Measurements from ENCODE around the gene PLD4.
"Not testable (repeated sequence)": the region's sequence is repeated elsewhere in the genome, so short reads cannot be mapped to it uniquely, and the experiment has no call there.

The PLD4 gene

DNA sequence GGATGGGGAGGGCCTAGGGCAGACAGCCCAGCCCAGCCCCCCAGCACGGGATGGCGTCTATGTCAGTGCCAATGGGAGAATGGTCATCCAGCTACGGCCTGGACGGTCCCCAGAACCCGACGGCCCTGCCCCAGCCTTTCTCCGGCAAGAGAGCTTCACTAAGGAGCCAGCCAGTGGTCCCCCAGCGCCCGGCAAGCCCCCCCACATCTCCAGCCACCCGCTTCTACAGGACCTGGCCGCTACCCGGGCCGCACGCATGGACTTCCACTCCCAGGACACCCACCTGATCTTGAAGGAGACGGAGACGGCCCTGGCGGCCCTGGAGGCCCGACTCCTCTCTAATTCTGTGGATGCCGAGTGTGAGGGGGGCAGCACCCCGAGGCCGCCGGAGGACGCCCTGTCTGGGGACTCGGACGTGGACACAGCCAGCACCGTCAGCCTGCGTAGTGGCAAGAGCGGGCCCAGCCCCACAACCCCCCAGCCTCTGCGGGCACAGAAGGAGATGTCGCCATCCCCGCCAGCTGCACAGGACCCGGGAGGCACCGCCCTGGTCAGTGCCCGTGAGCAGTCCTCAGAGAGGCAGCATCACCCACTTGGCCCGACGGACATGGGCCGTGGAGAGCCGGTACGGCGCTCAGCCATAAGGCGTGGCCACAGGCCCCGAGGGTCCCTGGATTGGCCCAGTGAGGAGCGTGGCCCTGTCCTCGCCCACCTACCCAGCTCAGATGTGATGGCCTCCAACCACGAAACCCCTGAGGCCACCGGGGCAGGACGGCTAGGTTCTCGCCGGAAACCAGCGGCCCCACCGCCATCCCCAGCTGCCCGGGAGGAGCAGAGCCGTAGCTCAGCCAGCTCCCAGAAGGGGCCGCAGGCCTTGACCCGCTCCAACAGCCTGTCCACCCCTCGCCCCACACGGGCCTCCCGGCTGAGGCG, 37.7 kb upstream of the PLD4 start:
- no peak for DNase-seq

- DNase-seq = no peak
Observed at GRCh38 chr14:104887623-104888488, 36.8 kb upstream of the PLD4 start.

- DNase-seq = no peak
Observed at GRCh38 chr14:104888489-104889374, 35.9 kb upstream of the PLD4 start.

DNA sequence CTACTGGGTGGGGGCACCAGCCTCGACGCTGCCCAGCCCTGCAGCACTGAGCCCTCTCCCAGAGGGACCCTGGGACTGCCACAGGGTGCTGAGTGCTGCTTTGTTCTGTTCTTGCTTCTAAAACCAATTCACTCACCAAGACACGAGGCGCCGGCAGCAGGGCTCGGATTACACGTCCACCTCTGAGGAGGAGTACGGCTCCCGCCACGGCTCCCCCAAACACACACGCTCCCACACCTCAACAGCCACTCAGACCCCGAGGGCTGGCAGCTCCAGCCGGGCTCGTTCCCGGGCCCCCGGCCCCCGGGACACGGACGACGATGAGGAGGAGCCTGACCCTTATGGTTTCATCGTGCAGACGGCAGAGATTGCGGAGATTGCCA, 35.3 kb upstream of the PLD4 start:
- DNase-seq = no peak

- not testable (repeated sequence) for DNase-seq
Observed at GRCh38 chr14:104890292-104890691, 34.4 kb upstream of the PLD4 start.

DNA sequence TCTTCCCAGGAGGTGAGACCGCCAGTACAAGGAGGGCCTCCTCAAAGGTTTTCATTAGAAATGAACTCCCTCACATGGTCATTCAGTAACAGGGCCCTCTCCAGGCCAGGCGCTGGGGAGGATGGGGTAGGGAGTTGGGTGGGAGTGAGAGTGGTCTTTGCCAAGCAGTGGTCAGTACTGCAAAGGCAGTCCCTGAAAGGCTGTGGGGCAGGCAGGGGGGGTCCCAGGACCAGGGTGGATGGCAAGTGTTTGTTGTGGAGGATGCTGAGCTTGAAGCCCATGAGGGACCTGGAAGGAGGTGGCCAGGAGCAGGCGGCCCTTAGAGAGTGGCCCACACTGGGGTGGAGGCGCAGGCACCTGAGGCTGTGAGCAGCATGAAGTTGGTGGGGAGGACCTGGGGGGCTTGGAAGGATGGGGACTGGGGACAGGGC, 33.5 kb upstream of the PLD4 start:
- DNase-seq = no peak

GRCh38 chr14:104891664-104892530, 32.8 kb upstream of the PLD4 start:
- DNase-seq = no peak

GRCh38 chr14:104892531-104893434, 31.9 kb upstream of the PLD4 start:
- no peak for DNase-seq

- DNase-seq = no peak
Observed at GRCh38 chr14:104893435-104894207, 31.1 kb upstream of the PLD4 start.

- DNase-seq = no peak
Observed at GRCh38 chr14:104894331-104895206, 30.1 kb upstream of the PLD4 start.

DNA sequence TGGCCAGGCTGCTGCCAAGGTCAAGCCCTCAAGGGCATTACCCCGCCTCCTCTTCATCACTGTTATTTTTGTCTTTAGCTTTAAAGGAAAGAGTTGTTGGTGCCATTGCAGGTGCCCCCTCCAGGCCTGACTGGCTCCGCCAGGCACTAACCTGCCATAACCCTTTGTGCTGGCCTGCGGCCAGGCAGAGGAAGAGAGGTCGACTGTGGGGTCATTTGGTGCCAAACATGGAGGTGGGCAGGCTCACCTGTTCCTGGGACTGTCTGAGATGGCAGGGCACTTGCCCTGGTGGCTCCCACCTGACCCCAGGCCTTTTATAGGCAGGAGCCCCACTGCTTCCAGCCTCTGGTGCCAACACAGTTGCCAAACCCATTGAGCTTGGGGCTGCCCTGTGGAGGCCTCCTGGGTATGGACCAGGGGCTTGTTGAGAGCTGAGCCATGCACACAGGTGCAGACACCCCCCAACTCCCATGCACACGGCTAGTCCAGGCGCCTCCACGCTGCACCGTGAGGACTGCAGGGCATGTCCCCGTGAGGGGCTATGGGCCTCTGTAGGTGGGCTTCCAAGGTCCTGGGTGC, 29.4 kb upstream of the PLD4 start:
- DNase-seq = no peak

- DNase-seq = no peak
Observed at GRCh38 chr14:104895786-104896661, 28.7 kb upstream of the PLD4 start.

DNA sequence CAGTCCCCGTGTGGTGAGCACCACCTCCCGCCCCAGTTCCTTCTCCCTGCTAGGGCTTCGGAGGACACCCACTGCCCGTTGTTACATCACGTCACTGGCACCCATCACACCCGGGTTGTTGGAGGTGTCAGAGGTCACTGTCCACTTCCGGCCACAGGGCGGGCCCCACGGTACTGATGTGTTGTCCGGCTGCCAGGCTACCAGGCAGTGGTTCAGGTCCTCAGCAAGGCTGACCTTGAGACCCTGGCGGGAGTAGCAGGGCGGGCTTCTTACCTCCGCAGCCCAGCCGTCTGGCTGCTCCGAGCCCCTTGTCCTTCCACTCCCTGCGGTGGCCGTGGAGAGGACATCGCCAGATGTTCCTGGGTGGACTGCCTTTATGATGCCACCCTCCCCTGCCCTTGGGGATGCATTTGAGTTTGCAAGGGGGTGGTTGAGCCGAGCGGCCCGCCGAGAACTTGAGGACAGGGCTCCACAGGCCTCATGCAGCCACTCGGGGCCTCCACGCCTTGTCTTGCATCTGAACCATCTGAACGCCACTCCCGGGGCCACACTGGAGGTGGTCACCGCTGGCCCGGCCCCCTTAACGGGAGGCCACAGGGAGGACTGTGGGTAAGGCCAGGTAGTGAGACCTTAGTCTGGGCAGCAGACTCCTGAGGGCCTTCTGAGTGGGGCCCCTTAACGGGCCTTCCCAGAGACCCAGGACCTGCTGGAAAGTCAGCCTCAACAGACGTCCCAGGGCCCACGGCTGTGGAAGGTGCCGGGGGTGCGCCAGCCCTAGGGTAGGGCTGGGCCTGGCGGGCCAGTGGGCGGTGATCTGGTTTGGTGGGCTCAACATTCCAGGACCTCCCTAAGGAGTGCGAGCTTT, 27.1 kb upstream of the PLD4 start:
- DNase-seq = no peak

DNA sequence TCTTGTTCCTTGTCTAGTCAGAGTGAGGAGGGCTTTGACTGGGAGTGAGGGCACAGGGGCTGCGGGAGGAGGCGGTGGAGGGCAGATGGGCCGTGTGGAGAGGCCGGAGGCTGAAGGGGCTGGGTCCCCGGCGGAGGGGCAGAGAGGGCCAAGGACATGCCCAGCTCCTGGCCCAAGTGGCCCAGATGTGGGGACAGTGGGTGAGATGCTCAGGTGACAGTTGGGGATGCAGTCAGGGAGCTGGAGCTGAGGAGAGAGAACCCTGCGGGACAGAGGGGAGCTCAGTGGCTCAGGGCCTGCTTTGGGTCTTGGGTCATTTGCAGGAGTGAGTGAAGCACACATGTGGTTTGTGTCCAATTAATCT, 26.5 kb upstream of the PLD4 start:
- no peak for DNase-seq

GRCh38 chr14:104898870-104899510, 25.7 kb upstream of the PLD4 start:
- no peak for DNase-seq

- no peak for DNase-seq
Observed at GRCh38 chr14:104899781-104900180, 24.9 kb upstream of the PLD4 start.

Data from MV-4-11 (cell line).